Gastrocnemius medialis (tissue), 4 donors: ENCODE data around the gene SLX4IP.

Source experiments
- POLR2A ChIP-seq, 2 donors: fragments of 450-650 bp; IDR thresholded peaks; one replicate each; pipeline ENCODE4 v1.6.1; 2017; ENCODE audit warnings: antibody characterized with exemption in 2 of 2, mild to moderate bottlenecking in 2 of 2, moderate library complexity in 2 of 2
- TF ChIP-seq, protein P1 (sequence below), 5 experiments: fragments of 450-650 bp in 3 of 5; fragments of 200-600 bp in 2 of 5; sonication (generic) in 2 of 5; IDR thresholded peaks in 4 of 5; conservative IDR thresholded peaks in 1 of 5; 1 replicate in 4 of 5; 2 replicates in 1 of 5; pipeline ENCODE4 v1.5.1; 2016 to 2019; ENCODE audit warnings: antibody characterized with exemption in 5 of 5, mild to moderate bottlenecking in 3 of 5, moderate library complexity in 3 of 5

DNA sequence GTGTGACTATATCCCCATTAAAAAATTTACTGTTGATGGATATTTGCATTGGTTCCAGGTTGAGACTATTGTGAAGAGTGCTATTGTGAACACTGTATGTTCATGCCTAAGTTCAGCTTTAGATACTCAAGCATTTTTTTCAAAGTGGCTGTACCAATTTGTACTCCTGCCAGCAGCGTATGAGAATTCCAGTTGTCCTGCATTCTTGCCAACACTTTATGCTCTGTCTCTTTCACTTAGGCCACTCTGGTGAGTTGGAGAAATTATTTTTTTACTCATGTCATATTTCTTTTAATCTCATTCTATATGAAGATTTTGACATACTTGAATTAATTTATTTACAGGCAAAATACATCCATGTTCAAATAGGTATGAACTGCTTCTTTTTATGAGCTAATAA is 162.5 kb downstream of the SLX4IP start:
- TF ChIP-seq, protein P1, sequence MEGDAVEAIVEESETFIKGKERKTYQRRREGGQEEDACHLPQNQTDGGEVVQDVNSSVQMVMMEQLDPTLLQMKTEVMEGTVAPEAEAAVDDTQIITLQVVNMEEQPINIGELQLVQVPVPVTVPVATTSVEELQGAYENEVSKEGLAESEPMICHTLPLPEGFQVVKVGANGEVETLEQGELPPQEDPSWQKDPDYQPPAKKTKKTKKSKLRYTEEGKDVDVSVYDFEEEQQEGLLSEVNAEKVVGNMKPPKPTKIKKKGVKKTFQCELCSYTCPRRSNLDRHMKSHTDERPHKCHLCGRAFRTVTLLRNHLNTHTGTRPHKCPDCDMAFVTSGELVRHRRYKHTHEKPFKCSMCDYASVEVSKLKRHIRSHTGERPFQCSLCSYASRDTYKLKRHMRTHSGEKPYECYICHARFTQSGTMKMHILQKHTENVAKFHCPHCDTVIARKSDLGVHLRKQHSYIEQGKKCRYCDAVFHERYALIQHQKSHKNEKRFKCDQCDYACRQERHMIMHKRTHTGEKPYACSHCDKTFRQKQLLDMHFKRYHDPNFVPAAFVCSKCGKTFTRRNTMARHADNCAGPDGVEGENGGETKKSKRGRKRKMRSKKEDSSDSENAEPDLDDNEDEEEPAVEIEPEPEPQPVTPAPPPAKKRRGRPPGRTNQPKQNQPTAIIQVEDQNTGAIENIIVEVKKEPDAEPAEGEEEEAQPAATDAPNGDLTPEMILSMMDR (IDR thresholded peaks at IDR 0.05 in 4 of 5, conservative IDR thresholded peaks at IDR 0.05 in 1 of 5): no peak
- no peak for TF ChIP-seq POLR2A (IDR thresholded peaks at IDR 0.05)
